Measurements from ENCODE around the gene SNAP29.
"Not testable (repeated sequence)": the region's sequence is repeated elsewhere in the genome, so short reads cannot be mapped to it uniquely, and the experiment has no call there.

Gene SNAP29

DNA sequence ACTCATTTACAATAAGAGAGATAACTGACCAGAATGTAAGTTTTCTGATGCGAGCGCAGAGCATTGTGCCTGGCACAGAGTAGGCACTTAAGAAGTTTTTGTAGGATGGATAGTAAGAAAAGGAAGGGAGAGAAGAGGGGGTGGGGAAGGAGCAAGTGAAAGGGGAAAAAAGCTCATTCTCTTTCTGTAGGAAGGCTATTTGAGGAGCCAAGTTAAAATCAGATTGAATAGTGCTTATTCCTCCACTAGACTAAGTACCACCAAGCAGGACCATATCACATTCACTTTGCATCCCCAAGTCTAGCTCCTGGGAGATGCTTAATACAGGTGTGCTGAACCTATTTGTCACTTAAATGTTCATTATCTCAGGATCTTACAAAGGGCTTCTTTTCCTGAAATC, 44.3 kb downstream of the SNAP29 start:
- no peak for DNase-seq

DNA sequence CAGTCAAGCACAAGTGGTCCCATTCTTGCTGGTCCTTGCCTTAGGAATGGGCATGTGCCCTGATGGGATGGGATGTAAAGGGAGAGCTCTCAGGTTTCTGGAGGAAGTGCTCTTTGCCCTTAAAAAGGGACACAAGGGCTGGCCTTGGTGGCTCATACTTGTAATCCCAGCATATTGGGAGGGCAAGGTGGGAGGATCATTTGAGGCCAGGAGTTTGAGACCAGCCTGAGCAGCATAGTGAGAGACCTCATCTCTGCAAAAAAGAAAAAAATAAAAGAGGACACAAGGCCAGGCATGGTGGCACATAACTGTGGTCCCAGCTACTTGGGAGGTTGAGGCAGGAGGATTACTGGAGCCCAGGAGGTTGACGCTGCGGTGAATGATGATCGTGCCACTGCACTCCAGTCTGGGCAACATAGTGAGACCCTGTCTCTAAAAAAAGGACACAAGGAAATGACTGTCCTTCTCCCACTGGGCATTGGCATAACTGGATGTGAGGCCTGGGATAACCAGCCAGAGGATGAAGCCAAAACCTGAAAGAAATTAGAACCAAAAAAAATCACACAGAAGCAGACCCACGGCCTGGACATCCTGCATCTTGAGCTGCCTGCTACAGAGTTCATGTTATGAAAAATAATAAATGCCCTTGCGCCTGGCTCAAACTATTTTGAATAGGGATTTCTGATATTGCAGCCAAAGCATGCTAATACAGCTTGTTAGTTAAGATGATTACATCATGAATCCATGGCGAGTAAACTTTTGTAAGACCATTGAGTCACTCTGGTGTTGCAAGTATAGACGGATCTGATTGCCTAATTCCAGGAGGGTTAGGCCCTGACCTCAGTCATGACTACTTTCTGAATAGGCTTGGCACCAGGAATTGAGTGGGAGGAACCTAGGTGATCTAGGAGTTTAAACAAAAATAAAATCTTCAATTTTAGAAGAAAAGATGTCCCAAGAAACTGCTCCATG, 45.5 kb downstream of the SNAP29 start:
- DNase-seq, result no peak

DNA sequence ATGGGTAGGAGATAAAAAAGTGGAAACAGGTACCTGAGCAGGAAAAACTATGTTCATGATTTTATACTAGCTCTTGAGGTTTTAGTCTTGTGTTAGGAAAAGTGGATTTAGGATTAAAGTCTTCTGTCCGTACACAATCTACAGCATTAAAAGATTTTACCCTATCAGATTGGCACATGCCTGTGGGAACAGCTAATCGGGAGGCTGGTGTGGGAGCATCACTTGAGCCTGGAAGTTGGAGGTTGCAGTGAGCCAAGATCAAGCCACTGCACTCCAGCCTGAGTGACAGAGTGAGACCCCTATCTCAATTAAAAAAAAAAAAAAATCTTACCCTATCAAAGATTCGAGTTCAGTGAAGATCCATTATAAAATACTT, 46.2 kb downstream of the SNAP29 start:
- no peak for DNase-seq

DNA sequence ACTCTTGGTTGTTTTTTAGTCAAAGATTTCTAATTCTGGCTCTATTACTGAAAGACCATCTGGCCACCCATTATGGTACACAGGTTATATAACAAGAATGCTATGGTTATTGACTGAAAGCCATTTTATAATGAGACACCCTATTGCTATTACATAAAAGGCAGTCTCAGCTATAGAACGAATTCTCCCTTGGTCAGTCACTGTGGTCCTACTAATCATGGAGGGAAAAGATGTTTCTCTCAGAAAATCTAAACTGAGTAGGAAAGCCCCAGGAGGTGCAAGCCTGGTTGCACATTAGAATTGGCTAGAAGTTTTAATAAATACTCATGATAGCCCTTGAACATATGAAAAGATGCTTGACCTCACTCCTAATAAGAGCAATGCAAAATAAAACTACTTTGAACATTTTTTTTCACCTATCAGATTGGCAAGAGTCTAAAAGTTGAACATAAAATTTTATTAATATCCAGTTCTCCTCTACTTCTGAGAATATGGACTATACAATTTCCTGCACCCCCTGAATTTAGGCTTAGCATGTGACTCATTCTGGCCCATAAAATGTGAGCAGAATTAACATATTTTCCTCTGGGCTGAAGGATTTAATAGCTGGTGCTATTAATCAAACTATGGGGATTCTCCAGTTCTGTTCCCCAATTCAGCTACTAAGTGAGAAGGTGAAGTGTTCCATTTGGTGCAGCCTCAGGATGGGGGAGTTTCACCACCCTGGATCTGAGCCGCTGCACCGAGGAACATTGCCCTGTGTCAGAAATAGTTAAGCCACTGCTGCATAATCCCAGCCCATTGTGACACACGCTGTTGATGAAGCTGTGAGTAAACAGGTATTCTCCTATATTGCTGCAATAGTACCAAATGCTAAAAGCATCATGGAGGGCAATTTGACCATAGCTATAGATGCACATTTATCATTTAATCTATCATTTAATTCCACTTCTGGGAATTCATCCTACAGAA, 46.9 kb downstream of the SNAP29 start:
- DNase-seq, result no peak

DNA sequence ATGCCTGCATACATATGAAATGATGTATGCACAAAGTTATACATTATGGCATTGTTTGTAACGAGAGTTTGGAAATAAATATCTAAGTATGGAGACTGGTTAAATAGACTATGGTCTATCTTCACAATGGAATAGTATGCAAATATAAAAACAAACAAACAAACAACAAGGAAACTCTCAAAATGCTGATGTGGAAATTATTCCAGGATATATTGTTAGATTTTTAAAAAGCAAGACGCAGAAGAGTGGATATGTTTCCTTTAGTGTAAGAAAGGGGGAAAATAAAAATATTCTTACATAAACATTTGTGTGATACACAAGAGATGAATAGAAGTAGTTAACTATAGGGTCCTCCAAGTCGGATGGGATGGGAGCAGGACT, 47.6 kb downstream of the SNAP29 start:
- no peak for DNase-seq

DNA sequence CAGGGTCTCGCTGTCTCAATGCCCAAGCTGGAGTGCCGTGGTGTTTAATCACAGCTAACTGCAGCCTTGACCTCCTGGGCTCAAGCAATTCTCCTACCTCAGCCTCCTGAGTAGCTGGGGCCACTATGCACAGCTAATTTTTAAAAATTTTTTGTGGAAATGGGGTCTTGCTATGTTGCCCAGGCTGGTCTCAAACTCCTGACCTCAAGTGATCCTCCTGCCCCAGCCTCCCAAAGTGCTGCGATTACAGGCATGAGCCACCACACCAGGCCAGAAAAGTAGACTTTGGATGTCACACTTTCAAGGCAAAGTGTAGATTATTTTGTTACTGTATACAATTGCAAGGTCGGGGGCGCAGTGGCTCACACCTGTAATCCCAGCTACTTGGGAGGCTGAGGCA, 49.9 kb downstream of the SNAP29 start:
- not testable (repeated sequence) for DNase-seq

DNA sequence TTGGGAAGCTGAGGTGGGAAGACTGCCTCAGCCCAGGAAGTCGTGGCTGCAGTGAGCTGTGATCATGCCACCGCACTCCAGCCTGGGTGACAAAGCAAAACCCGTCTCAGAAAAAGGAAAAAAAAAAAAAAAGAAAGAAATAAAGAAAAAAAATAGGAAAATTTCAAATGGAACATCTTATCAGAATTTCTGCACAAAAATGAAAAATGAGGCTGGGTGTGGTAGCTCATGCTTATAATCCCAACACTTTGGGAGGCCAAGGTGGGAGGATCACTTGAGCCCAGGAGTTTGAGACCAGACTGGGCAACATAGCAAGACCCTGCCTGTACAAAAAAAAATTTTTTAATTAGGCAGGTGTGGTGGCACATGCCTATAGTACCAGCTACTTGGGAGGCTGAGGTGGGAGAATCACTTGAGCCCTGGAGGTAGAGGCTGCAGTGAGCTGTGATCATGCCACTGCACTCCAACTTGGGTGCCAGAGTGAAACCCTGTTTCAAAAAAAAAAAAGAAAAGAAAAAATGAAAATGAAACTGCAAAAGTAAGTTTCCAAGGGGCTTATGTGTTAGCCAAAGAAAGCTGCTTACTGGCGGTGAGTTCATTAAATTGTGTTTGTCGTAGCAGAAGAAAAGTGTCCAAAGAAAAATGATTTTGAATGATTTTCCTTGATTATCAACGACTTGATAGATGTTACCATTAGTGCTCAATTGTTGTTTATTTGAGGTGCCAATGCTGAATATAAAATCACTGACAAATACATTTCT, 50.9 kb downstream of the SNAP29 start:
- no peak for DNase-seq

DNA sequence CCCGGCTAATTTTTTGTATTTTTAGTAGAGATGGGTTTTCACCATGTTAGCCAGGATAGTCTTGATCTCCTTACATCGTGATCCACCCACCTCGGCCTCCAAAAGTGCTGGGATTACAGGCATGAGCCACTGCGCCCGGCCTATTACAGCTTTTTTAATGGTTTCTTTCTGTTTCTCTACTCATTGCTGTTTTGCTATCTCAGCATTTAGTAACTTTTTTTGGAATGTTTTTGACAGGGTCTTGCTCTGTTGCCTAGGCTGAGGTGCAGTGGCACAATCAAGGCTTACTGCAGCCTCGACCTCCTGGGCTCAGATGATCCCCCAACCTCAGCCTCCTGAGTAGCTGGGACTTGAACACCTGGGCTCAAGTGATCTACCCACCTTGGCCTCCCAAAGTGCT, 53.7 kb downstream of the SNAP29 start:
- no peak for DNase-seq

DNA sequence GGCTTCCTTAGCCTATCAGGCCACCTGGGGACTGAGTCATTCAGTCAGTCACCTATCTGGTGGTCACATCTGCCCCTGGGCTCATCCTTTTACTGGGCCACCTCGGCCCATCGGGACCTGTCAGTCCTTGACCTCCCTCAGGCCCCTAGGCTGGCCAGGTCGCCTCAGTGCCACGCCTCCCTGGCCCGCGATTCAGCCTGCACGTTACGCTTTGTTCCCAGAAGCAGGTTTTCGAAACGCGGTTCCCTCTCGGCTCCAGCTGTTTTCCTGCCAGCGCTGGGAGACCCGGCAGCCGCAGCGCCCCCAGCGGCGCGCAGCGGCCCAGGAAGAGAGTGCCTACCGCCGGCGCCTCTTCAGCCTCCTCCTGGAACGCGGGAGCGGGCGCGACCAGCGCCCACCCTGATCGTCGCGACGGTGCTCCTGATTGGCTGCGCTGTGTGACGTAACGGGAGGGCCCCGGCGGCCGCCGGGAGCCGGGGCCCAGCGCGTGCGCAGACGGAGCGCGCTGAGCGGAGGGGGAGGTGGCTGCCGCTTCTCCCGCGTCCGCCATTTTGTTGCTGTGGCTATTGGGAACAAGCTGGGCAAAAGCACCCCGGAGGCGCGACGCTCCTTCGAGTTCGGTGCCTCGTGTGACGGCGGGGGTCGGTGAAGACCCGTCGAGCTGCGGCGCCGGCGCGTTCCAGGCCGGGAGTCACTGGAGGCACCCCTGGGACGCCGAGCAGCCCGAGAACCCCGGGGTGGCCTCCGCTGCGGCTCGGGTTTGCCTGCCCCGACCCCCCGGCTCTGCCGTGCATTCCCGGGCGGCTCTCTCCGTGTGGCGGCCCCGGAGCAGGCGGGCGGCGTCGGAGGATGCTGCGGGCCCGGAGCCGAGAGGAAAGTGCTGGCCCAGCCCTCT, 58.4 kb downstream of the SNAP29 start, which contains the start of gene CRKL:
TSS of gene CRKL (plus strand) at position 492 of the 895 bp plus-strand sequence. CDS start 528 bp downstream, outside the sequence.
- DNase-seq, result peak; percentile 77

DNA sequence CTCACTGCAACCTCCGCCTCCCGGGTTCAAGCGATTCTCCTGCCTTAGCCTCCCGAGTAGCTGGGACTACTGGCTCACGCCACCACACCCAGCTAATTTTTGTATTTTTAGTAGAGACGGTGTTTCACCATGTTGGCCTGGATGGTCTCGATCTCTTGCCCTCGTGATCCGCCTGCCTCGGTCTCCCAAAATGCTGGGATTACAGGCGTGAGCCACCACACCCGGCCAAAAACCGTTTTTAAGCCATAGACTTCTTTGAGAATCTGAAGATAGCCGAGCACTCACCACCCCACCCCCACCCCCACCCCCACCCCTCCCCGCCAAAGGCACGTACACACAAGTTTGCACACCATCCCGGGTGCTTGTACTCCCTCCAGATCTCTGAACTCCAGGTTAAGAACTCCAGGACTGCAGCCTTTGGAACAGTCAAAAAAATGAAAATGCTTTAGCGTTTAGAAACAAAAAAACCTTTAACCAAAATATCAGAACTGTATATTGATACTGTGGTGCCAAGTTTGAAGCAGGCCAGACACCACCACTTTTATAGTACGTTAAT, 59.9 kb downstream of the SNAP29 start:
- DNase-seq, result no peak

DNA sequence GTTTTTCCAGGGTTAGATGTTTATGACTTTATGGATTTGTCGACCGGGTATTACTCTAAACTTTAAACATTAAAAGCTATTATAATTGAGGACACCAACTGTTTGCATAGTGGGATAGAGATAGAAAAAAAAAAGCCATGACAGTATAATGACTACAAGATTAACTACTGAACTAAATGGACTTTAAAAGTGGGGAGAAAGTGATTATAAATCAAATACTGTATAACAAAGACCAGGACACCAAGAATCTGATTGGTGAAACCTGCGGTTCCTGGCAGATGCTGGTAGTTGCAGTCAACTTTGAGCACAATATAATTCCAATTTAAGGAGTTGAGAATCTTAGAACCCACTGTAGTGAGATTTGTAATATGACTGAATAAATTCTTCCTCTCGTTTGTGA, 60.9 kb downstream of the SNAP29 start:
- DNase-seq, result no peak

DNA sequence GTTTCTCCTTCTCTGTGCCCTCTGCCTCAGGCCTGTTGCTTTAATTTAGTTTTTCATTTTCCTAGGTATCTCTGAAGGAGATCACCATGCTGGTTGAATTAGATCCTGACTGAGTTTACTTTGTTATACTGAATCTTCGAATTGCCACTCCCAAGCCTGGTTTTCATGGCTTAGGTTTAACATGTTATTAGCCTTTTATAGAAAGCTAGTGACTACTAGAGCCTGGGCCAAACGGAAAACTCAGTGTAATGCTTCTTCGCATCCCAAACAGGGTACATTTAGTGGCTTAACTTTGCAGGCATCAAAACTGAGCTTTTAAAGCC, 62.0 kb downstream of the SNAP29 start:
- no peak for DNase-seq

DNA sequence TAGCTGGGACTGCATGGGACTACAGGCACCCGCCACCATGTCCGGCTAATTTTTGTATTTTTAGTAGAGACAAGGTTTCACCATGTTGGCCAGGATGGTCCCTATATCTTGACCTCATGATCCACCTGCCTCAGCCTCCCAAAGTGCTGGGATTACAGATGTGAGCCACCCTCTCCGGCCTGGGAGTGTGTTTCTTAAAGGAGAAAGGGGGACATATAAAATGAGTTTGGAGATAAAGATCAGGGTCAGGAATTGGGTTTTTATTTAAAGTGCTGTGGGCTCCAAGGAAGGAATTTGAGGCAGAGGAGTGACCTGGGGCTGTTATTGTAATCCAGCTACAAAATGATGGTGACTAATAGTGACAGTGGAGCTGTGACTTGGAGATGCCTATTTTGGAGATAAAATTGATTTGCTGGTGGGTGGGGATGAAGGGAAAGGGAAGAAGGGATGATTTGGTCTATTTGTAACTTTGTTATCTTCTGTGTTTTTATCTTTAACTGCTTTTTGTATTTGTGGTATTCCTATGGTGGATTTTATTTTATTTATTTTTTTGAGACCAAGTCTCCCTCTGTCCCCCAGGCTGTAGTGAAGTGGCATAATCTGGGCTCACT, 63.4 kb downstream of the SNAP29 start:
- no peak for DNase-seq

DNA sequence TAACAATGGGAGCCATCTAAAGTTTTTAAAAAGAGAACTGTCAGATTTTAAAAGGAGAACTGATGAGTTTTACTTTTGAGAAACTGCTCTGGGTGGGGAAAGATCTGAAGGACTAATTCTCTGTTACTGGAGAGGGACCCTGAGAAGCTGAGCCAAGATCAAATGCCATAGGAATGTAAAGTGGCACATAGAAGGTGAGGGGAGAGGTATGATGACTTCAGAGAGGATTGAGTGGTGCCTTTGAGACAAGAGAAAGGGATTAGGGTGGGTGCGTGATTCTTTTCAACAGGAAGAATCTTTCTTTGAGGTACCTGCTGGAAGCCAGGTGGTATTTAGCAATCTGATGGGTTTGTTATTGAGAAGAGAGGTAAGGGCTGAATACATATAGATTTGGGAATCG, 67.4 kb downstream of the SNAP29 start:
- DNase-seq, result no peak

DNA sequence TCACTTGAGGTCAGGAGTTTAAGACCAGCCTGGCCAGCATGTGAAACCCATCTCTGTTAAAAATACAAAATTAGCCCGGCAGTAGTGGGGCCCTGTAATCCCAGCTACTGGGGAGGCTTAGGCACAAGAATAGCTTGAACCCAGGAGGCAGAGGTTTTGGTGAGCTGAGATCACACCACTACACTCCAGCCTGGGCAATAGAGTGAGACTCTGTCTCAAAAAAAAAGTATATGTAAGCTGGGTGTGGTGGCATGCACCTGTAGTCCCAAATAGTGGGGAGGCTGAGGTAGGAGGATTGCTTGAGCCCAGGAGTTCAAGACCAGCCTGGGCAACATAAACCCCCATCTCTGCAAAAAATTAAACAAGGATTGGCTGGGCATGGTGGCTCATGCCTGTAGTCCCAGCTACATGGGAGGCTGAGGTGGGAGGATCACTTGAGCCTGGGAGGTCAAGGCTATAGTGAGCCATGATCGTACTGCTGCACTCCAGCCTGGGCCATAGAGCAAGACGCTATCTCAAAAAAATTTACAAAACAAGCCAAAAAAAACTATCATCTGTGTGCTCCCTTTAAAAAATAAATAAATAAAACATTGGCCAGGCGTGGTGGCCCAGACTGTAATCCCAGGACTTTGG, 69.2 kb downstream of the SNAP29 start:
- no peak for DNase-seq

DNA sequence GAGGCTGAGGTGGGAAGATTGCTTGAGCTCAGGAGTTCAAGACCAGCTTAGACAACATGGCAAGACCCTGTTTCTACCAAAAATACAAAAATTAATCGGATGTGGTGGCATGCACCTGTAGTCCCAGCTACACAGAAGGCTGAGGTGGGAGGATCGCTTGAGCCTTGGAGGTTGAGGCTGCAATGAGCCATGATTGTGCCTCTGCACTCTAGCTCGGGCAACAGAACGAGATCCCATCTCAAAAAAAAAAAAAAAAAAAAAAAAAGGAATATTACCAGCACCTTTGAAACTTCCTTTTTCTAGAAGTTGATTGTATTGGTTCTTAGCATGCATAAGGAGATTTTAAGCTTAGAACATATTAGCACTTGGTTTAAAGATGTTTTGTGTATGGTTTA, 69.8 kb downstream of the SNAP29 start:
- no peak for DNase-seq

DNA sequence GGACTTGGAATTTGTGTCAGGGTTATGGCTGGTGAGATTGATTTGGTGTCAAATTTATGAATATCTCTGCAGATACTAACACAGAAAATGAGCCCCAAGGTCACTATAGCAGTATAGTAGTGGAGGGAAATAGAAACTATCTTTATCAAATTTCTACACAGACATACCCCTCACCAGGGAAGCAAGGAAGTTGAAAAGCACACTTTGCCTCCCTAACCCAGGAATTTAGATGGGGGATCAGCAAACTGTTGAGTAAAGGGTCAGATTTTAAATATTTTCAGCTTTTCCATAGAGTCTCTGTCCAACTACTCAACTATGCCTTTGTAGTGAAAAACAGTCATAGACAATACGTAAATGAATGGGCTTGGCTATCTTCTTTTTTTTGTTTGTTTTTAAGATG, 71.2 kb downstream of the SNAP29 start:
- no peak for DNase-seq

DNA sequence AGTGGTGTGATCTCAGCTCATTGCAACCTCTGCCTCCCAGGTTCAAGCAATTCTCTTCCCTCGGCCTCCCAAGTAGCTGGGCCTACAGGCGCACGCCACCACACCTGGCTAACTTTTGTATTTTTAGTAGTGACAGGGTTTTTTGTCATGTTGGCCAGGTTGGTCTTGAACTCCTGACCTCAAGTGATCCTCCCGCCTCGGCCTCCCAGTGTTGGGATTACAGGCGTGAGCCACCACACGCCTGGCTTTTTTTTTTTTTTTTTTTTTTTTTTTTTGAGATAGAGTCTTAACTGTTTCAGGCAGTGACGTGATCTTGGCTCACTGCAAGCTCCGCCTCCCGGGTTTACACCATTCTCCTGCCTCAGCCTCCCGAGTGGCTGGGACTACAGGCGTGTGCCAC, 71.6 kb downstream of the SNAP29 start:
- DNase-seq, result not testable (repeated sequence)

DNA sequence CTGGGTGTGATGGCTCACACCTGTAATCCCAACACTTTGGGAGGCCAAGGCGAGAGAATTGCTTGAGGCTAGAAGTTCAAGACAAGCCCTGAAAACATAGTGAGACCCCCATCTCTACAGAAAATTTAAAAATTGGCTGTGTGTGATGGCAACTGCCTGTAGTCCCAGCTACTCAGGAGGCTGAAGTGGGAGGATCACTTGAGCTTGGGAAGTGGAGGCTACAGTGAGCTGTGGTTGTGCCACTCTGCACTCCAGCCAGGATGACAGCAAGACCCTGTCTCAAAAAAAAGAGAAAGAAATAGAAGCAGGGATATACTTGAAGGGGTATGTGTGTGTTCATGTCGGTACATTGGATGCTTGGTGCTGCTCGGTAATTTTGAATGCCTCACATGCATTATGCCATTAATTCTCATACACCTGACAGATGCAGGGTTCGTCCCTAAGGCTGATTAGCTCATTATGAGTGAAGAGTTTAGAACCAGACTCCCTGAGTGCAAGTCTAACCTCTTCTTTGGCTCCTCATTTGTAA, 72.4 kb downstream of the SNAP29 start:
- DNase-seq, result no peak

DNA sequence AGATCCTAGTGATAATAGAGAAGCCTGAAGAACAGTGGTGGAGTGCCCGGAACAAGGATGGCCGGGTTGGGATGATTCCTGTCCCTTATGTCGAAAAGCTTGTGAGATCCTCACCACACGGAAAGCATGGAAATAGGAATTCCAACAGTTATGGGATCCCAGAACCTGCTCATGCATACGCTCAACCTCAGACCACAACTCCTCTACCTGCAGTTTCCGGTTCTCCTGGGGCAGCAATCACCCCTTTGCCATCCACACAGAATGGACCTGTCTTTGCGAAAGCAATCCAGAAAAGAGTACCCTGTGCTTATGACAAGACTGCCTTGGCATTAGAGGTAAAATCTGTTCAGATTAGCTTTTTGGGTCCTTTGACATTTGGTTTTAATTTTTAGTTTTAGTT, 75.1 kb downstream of the SNAP29 start:
- no peak for DNase-seq
